Measurements from ENCODE around the gene DAPK2.

DNA sequence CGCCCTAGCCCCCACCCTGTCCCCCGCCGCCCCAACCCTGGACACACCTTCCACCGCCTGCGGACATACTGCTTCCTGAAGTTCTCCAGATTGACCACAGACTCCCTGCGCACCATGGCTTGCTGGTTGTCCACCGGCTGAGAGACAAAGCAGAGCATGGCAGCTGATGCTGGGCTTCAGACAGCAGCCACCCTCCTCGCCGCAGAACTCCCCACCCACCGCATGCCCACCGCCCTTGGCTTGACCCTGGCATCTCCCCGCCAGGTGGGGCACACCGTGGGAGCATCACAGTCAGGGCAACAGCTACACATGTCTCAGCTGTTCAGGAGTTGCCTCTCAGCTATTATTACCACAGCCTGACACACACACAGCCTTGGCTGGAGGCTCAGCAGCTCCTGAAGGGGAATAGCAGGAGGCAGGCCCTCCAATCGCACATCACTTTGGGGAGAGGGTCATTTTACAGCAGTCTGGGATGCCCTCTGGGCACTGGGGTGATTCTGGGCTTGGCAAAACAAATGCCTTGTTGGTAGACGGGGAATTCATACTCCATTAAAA, 134.1 kb downstream of the DAPK2 start:
- TF ChIP-seq POLR2AphosphoS5 (IDR thresholded peaks at IDR 0.05; ENCODE audit: low read depth, low read length) (no peak), SIN3A (IDR thresholded peaks at IDR 0.05; ENCODE audit: borderline replicate concordance, insufficient read depth, low read length) (no peak), TAF1 (IDR thresholded peaks at IDR 0.05; ENCODE audit: borderline replicate concordance, insufficient read depth, low read length) (no peak), FOXP2 (optimal IDR thresholded peaks at IDR 0.05; ENCODE audit: borderline replicate concordance, extremely low read depth, extremely low read length, insufficient read depth) (no peak)
- TF ChIP-seq, protein P1, sequence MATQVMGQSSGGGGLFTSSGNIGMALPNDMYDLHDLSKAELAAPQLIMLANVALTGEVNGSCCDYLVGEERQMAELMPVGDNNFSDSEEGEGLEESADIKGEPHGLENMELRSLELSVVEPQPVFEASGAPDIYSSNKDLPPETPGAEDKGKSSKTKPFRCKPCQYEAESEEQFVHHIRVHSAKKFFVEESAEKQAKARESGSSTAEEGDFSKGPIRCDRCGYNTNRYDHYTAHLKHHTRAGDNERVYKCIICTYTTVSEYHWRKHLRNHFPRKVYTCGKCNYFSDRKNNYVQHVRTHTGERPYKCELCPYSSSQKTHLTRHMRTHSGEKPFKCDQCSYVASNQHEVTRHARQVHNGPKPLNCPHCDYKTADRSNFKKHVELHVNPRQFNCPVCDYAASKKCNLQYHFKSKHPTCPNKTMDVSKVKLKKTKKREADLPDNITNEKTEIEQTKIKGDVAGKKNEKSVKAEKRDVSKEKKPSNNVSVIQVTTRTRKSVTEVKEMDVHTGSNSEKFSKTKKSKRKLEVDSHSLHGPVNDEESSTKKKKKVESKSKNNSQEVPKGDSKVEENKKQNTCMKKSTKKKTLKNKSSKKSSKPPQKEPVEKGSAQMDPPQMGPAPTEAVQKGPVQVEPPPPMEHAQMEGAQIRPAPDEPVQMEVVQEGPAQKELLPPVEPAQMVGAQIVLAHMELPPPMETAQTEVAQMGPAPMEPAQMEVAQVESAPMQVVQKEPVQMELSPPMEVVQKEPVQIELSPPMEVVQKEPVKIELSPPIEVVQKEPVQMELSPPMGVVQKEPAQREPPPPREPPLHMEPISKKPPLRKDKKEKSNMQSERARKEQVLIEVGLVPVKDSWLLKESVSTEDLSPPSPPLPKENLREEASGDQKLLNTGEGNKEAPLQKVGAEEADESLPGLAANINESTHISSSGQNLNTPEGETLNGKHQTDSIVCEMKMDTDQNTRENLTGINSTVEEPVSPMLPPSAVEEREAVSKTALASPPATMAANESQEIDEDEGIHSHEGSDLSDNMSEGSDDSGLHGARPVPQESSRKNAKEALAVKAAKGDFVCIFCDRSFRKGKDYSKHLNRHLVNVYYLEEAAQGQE (IDR thresholded peaks at IDR 0.05; ENCODE audit: insufficient read depth in 1 of 2, low read depth in 2 of 2, low read length in 2 of 2), result no peak

All from PFSK-1 (cell line).